ENCODE results near the gene BBC3. TPM values are rescaled to one million over a fixed set of nuclear protein-coding genes. Genes with fewer than 3 reads are reported as not detected.

The BBC3 gene
- total RNA-seq, 1 experiment from 2014 or later: 49.5 TPM

GRCh38 chr19:47266401-47266941, 35.5 kb upstream of the BBC3 start:
- no peaks in the 10 kb centered on the region for H3K4me1 Mint-ChIP-seq
- H3K27ac Mint-ChIP-seq: no peak overlapping the region
- no peak for TF ChIP-seq ZNF425 (CRISPR knock-in tag; conservative IDR thresholded peaks at IDR 0.05)
- no peak for TF ChIP-seq SMAD3 (CRISPR knock-in tag; IDR thresholded peaks at IDR 0.05; ENCODE audit: borderline replicate concordance)
- TF ChIP-seq CTCF (IDR thresholded peaks at IDR 0.05): no peak
- TF ChIP-seq, protein P1, sequence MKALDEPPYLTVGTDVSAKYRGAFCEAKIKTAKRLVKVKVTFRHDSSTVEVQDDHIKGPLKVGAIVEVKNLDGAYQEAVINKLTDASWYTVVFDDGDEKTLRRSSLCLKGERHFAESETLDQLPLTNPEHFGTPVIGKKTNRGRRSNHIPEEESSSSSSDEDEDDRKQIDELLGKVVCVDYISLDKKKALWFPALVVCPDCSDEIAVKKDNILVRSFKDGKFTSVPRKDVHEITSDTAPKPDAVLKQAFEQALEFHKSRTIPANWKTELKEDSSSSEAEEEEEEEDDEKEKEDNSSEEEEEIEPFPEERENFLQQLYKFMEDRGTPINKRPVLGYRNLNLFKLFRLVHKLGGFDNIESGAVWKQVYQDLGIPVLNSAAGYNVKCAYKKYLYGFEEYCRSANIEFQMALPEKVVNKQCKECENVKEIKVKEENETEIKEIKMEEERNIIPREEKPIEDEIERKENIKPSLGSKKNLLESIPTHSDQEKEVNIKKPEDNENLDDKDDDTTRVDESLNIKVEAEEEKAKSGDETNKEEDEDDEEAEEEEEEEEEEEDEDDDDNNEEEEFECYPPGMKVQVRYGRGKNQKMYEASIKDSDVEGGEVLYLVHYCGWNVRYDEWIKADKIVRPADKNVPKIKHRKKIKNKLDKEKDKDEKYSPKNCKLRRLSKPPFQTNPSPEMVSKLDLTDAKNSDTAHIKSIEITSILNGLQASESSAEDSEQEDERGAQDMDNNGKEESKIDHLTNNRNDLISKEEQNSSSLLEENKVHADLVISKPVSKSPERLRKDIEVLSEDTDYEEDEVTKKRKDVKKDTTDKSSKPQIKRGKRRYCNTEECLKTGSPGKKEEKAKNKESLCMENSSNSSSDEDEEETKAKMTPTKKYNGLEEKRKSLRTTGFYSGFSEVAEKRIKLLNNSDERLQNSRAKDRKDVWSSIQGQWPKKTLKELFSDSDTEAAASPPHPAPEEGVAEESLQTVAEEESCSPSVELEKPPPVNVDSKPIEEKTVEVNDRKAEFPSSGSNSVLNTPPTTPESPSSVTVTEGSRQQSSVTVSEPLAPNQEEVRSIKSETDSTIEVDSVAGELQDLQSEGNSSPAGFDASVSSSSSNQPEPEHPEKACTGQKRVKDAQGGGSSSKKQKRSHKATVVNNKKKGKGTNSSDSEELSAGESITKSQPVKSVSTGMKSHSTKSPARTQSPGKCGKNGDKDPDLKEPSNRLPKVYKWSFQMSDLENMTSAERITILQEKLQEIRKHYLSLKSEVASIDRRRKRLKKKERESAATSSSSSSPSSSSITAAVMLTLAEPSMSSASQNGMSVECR (CRISPR knock-in tag; IDR thresholded peaks at IDR 0.05; ENCODE audit: borderline replicate concordance): no peak
- TF ChIP-seq AFF4 (CRISPR knock-in tag; IDR thresholded peaks at IDR 0.05; ENCODE audit: borderline replicate concordance): no peak
- no peak for TF ChIP-seq MXD4 (CRISPR knock-in tag; IDR thresholded peaks at IDR 0.05; ENCODE audit: borderline replicate concordance)
- TF ChIP-seq MYBL2 (CRISPR knock-in tag; IDR thresholded peaks at IDR 0.05): no peak
- TF ChIP-seq, protein P2, sequence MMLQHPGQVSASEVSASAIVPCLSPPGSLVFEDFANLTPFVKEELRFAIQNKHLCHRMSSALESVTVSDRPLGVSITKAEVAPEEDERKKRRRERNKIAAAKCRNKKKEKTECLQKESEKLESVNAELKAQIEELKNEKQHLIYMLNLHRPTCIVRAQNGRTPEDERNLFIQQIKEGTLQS (CRISPR knock-in tag; conservative IDR thresholded peaks at IDR 0.05): no peak
- TF ChIP-seq, protein P3, sequence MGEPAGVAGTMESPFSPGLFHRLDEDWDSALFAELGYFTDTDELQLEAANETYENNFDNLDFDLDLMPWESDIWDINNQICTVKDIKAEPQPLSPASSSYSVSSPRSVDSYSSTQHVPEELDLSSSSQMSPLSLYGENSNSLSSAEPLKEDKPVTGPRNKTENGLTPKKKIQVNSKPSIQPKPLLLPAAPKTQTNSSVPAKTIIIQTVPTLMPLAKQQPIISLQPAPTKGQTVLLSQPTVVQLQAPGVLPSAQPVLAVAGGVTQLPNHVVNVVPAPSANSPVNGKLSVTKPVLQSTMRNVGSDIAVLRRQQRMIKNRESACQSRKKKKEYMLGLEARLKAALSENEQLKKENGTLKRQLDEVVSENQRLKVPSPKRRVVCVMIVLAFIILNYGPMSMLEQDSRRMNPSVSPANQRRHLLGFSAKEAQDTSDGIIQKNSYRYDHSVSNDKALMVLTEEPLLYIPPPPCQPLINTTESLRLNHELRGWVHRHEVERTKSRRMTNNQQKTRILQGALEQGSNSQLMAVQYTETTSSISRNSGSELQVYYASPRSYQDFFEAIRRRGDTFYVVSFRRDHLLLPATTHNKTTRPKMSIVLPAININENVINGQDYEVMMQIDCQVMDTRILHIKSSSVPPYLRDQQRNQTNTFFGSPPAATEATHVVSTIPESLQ (CRISPR knock-in tag; IDR thresholded peaks at IDR 0.05): no peak
- TF ChIP-seq ELF4 (CRISPR knock-in tag; IDR thresholded peaks at IDR 0.05; ENCODE audit: low read depth): no peak
- H3K9me3 Mint-ChIP-seq: no peaks in the 10 kb centered on the region
- no peak overlapping the region for H3K4me3 Mint-ChIP-seq
- H3K36me3 Mint-ChIP-seq: peaks cover 60% of the 10 kb centered on the region
- CTCF ChIA-PET: interaction anchor here (1.6 kb wide), 1 partner anchor 23 kb away, joined by 3 read pairs; no protein-coding TSS in a partner anchor
- DNase-seq (ENCODE audit: low spot score) (no peak), ATAC-seq (no peak)
- no peaks in the 10 kb centered on the region for H3K27me3 Mint-ChIP-seq (ENCODE audit: low read depth)
- POLR2A ChIA-PET: interaction anchor here (0.7 to 1.4 kb wide), 2 partner anchors 10 to 162 kb away, joined by 3 to 6 read pairs; partner anchors contain the start of gene CCDC9

Data from WTC11 (cell line).